T-helper 1 cell (primary cell): ENCODE results near the gene SMTNL2.
"Not testable (repeated sequence)": the region's sequence is repeated elsewhere in the genome, so short reads cannot be mapped to it uniquely, and the experiment has no call there.

Experiments
- DNase-seq, 5 donors: peaks; one replicate each; pipeline ENCODE4 v3.0.0-alpha.2; 2012 to 2020

SMTNL2 gene

DNA sequence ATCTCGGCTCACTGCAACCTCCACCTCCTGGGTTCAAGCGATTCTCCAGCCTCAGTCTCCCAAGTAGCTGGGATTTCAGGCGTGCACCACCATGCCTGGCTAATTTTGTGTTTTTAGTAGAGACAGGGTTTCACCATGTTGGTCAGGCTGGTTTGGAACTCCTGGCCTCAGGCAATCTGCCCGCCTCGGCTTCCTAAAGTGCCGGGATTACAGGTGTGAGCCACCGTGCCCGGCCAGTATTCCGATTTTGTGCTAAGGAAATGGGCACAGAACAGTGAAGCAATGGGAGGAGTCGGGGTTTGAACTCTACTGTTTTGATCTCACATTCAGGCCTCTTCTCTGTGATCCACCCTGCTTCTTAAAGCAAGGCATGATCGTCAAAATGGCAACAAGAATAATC lies 20.4 kb downstream of the SMTNL2 start:
- not testable (repeated sequence) for DNase-seq

DNA sequence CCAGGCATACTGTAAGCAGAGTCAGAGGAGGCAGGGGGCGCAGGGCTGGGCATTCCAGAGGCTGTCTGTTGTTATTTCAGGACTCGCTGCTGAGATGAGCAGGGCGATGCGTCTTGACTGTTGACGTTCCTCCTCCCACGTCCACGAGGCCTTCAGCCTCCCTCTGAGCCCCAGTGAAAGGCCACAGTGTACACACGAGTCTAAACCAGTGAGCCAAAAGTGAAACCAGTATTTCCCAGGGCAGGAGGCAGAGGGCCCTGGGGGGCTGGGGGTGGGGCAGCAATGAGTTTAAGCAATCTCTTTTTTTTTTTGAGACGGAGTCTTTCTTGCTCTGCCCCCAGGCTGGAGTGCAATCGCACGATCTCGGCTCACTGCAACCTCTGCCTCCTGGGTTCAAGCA lies 21.5 kb downstream of the SMTNL2 start:
- no peak for DNase-seq

DNA sequence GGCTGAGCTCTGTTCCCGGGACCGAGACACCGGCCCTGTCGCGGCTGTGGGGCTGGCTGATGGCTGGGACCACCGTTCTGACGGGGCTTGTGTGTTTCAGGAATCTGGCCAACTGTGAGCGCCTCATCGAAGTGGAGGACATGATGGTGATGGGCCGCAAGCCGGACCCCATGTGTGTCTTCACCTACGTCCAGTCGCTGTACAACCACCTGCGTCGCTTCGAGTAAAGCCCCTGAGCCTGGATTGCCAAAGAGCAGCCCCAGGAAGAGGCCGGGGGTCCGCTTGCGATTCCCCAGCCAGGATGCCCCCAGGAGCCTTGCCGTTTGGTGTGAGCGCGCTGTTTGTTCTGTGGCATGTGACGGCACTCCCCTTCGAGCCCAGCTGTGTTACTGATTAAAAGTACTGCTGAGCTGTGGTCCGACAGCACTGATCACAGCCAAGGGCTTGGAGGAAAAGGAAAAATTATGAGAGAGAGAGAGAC lies 23.0 kb downstream of the SMTNL2 start:
- DNase-seq, result no peak

DNA sequence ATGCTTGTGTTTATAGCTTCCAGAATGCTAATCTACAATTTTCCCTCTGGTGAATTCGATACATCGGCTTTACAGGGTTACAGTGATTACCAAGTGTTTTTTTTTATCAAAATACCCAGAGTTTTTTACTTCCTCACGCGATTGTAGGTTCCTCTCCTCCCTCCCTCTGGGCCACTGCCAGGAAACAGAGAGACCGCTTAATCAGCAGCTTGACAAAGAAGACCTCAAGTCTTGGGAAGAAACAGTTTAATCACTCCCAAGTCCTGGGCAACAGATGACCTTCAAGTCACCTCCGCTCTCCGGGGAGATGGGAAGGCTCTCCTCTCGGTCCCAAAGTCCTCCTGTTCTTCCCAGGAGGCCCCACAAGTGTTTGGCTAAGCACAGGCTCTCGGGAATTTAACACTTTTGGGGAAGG lies 23.5 kb downstream of the SMTNL2 start:
- no peak for DNase-seq

DNA sequence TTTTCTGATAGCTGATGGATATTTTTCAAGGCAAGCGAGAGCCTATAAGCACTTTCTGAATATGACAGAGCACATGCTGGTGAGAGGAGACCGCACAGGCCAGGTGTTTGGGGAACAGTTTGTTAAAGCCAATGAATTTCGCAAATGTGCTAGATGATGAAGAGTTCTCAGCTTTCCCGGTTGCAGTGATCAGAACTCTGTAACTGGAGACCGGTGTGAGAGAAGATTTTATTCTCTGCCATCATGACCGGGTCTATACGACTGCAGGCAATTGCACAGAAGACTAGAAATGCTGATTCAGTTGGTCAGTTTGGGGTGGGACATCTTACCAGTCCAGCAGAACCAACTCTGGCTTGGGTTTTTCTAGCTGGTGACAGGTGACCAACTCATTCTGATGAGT lies 25.4 kb downstream of the SMTNL2 start:
- no peak for DNase-seq

DNA sequence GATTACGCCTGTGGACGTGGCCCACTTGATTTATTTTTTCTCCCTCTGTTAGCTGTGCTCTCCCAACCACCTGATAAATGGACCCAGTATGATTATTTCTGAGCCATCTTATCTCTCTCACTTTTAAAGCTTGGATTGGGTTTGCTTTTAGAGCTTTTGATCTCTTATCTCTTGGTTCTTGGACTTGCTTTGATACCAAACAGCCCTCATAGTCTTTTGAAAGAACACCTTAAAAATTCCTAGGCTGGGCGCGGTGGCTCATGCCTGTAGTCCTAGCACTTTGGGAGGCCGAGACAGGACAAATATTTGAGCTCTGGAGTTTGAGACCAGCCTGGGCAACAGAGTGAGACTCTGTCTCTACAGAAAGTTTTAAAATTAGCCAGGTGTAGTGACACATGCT lies 25.8 kb downstream of the SMTNL2 start:
- no peak for DNase-seq

DNA sequence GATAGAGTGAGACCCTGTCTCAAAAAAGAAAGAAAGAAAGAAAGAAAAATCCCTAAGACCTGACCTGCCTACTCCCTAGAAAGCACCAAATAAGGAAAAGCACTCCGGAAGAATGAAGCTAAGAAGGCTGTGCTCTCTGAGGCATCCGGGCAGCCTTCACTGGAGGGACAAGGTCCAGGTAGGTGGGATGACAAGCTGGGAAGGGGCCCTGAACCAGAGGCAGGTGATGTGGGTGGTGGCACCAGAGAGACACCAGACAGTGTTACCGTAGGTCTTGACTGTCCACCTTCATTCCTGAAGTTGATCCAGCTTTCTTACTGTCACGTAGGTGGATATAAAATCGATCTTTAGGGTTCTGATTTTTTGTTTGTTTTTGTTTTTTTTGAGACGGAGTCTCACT lies 26.3 kb downstream of the SMTNL2 start:
- no peak for DNase-seq

DNA sequence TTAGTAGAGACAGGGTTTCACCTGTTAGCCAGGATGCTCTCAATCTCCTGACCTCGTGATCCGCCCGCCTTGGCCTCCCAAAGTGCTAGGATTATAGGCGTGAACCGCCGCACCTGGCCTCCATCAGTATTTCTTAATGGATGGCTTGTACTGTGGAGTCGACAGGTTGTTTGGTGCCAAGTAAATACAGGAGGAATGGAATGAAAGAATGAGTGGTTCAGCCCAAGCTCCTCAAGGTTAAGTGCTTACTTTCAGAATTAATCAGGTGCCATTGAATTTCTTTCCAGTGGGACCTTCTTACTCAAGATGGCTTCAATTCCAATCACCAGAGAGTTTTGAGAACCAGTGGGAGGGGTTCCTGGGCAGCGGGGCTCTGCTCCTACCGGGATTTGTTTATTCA lies 32.1 kb downstream of the SMTNL2 start:
- DNase-seq, result no peak

DNA sequence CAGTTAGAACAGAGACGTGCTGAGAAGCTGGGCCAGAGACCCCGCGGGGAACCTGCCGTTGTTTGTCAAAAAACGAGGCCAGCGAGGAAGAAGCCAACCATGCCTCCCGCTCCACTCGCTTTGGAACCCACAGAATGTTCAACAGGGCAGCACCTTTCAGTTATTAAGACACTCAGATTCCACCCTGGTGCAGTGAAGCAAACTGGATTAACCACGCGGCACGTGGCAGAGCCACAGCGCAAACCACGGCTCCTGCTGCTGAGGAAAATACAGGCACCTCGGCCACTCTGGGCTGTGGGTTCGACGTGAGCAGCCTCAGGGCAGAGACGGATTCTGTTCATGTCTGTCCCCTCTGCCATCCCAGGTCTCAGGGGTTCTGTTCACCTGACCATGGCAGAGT lies 32.8 kb downstream of the SMTNL2 start:
- DNase-seq, result no peak

DNA sequence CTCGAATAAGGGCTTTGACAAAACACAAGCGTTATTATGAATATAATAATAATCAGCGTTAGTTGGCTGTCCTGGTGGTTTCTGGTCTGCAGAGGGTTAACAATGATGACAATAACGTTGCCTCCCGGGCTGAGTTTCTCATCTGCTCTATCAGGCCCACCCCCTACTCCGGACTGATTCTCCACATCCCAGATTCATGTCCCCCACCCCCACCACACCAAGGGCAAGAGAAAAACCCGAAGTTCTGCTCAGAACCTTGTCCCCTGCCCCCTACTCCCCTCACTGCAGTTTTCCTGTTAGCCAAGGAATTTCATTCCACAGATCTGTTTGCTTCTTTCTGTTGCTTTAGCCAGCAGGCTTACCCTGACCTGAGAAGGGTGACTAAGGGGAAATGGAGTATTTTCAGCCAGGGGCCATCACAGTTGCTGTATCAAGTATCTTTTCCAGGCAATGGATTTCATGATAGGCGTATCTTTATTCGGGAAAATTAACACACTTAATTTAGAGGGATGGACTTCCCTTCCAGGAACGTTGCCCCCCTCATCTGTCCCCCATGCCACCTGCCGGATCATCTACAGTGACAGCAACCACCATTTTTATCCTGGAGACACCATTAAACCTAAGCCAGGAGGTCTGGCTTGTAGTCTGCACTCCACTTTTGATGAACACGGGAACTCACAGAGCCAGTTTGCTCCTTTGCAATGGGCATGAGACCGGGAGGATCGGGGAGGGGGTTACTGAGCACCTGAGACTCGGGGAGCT lies 33.4 kb downstream of the SMTNL2 start:
- no peak for DNase-seq

DNA sequence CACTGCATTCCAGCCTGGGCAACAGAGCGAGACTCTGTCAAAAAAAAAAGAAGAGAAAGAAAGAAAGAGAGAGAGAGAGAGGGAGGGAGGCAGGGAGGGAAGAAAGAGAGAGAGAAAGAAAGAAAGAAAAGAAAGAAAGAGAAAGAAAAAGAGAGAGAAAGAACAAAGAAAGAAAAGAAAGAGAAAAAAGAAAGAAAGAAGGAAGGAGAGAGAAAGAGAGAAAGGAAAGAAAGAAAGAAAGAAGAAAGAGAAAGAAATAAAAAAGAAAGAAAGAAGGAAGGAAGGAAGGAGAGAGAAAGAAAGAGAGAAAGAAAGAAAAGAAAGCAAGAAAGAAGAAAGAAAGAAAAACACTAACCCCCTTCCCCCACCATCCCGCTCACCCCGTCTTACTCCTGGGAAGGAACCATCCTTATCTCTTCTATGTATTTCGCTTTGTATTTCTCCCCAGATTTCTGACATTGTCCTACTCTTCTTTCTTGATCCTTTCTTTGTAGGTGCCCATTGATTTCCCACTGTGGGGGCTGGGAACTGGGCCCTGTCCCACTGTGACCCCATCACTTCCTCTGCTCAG lies 36.3 kb downstream of the SMTNL2 start:
- no peak for DNase-seq

DNA sequence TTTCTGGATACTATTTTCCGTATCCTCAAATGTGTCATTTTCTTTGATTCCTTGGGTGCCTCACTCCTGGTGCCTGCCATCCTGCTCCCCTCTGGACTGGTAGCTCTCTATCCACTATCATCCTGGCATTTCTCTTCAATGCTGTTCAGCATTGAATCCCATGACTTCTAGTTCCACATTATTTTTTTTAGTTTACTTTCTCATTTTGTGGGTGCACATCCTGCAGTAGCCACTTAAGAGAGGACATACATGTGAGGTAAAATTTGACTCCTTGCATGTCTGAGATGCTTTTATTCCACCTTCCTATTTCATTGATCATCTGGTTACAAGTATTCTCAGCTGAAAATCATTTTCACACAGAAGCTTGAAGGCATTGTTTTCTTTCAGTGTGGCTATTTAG lies 38.0 kb downstream of the SMTNL2 start:
- no peak for DNase-seq

DNA sequence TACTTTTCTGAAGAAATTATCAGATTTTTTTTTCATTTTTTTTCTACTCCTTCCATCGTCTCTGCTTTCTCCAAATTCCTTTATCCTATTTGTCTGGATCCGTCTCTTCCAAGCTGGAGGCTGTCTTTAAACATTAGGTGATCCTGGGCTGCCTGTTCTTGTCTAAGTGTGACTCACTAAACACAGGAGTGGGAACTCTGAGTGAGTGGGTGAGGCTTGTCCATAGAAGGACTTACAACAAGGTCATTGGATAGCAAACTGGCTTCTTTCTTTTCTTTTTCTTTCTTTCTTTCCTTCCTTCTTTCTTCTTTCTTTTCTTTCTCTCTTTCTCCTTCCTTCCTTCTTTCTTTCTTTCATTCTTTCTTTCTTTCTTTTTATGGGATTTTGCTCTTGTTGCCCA lies 38.9 kb downstream of the SMTNL2 start:
- DNase-seq, result no peak

DNA sequence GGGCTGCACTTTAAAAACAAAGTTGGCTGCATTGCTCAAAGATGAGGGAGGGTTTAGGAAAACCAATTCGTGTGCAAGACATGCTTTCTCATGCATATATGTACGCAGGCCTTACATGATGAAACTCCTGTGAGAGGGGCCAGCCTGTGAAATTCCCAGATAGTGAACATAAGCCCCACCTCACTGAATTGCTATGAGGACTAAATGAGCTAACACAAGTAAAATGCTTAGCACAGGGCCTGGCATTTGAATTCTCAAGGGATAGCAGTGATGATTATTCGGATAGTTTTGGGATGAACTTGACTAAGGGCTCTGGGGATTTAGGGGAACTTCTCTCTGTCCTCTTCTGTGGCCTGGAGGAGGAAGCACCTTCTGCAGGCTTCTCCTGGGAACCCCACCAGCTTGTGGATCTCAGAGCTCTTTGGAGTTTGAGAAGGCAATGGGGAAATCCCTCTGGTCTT lies 40.2 kb downstream of the SMTNL2 start:
- not testable (repeated sequence) for DNase-seq

DNA sequence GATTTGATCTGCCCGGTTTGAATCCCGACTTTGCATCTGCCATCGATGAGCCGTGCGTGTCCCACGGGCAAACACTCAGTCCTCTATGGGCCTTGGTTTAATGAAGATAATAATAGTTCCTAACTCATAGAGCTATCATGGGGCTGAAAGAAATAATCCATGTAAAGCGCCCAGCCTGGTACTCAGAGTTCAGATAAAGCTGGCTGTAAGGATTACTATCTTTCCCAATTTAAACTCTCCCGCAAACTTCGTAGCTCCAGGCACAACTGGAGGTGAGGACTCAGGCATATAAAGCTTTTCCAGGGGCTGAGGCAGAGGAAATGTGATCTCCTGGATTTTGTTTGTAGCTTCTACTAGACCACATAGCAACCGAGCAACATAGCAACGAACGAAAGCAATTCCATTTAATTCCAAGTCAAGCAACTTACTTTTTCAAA lies 40.9 kb downstream of the SMTNL2 start:
- DNase-seq, result no peak

DNA sequence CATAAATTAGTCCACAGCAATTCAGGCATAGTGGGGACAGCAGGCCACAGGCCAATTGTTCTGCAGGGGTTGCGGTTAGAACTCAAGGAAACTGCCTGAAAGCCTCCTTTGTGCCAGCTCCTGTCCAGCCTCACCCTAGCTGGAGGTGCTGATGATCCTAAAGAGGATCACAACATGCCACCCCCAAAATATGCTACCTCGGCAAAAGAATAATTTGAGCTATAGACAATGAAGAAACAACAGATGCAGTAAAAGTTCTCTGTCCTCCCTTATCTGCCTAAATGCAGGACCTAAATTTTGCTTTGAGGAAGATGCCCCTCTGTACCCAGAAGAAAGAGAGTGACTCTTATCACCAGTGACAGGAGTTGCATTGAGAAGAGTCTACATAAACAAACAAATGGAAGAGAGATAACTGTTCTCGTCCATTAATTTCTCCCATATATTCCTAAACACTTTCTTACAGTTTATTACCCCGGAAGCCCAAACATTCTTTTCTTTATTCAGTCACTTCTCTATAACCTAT lies 42.5 kb downstream of the SMTNL2 start:
- DNase-seq, result no peak

DNA sequence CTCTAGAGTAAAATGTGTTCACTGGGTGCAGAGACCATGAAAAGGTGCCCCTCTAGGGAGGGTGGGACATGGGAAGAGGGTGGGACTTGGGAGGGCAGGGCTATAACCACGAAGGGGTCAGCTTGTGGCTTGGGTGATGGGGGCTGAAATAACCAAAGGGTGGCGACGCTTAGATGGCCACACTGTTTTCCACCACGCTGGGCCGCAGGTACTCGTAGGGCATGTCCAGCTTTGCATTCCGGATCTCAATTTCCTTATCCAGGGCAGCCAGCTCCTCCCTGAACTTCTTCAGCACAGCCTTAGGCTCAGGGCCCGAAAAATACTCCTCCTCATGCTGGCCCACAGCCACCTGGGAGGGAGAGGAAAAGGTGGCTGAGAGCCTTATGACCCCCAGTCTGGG lies 47.1 kb downstream of the SMTNL2 start:
- DNase-seq, result no peak

DNA sequence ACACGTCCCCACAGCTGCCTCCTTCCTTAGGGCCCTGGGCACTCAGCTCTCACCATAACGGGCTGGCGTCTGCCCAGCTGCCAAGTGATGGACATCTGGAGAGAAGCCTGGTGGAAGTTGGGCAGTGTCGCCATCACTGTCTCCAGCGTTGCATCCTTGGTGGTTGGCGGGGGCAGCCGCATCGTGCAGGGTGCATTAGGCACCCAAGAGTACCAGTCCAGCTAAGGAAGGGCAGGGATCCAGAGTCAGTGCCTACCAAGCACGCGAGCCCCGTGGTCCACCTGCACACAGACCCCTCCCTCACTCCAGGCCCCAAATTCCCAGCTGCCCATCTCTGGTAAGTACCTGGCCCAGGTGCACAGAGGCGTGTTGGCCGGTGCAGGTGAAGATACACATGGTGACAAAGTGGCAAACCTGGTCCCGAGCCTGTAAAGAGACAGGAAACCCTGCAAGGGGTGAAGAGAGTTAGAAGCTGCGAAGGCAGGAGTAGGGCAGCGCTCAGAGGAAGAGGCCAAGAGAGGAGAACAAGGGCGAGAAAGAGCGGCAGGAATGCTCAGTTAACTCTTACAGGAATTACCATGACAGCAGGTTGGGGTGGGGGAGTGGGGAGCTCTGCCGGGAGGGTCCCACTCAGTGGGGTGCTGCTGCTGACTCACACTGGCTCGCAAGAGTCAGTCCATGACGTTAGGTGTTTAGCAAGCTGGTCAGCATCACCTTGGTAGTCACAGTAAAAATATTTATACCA lies 47.7 kb downstream of the SMTNL2 start:
- DNase-seq, result no peak

DNA sequence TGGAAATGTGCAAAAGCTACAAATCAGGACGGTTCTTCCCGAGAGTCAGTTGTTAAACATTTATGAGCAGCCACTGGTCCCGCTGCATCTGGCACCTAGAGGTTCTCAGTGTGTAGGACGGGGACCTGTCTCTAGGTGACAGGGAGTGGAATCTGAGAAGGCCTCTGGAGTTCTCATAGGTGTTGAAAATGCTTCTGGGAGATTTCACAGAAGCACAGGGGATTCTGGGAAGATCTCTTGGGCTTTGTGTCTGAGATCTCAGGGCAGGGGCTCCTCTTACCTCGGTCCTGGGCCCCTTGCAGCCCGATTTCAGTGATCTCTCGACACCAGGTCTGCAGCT lies 48.2 kb downstream of the SMTNL2 start:
- DNase-seq, result no peak

DNA sequence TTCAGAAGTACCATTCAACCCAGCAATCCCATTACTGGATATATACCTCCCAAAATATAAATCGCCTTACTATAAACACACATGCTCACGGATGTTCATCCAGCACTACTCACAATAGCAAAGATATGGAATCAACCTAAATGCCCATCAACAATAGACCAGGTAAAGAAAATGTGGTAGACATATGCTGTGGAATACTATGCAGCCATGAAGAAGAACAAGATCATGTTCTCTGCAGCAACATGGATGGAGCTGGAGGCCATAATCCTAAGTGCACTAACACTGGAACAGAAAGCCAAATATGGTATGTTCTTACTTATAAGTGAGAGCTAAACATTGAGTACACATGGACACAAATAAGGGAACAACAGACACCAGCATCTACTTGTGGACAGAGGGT lies 49.3 kb downstream of the SMTNL2 start:
- no peak for DNase-seq

DNA sequence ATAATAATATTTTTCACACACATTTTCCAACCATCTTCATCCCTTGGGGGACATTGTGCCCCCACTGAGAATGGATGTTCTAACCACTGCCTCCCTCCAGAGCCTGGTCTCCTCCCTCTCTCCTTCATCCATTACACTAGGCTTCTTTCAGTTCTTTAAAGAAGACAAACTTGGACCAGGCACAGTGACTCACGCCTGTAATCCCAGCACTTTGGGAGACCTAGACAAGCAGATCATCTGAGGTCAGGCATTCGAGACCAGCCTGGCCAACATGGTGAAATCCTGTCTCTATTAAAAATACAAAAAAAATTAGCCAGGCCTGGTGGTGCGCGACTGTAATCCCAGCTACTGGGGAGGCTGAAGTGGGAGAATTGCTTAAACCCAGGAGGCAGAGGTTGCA lies 50.6 kb downstream of the SMTNL2 start:
- DNase-seq, result no peak

DNA sequence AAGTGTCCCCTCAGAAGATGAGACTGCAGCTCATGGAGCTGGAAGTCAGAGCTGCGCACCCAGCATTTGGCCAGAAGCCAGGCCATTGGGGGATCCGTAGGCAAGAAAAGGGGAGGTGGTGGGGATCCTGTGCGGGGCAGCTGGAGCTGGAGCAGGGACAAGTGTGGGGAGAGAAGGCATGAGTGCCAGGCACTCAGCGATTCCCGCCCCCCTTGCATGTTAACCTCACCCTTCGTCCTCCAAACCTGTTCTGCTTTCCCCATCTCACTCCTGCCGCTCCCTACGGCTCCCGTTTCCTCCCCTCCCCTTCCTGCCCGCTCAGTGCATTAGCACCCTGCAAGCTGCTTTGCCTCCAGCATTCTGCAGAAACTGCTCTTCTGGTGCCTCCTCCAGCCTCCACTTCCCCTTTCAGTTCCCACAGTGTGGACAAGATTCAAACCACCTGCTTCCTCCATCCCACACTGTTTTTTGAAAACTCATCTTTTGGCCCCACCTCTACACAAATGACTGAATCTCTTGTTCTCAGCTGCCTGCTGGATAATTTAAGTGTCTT lies 51.6 kb downstream of the SMTNL2 start:
- DNase-seq, result no peak

DNA sequence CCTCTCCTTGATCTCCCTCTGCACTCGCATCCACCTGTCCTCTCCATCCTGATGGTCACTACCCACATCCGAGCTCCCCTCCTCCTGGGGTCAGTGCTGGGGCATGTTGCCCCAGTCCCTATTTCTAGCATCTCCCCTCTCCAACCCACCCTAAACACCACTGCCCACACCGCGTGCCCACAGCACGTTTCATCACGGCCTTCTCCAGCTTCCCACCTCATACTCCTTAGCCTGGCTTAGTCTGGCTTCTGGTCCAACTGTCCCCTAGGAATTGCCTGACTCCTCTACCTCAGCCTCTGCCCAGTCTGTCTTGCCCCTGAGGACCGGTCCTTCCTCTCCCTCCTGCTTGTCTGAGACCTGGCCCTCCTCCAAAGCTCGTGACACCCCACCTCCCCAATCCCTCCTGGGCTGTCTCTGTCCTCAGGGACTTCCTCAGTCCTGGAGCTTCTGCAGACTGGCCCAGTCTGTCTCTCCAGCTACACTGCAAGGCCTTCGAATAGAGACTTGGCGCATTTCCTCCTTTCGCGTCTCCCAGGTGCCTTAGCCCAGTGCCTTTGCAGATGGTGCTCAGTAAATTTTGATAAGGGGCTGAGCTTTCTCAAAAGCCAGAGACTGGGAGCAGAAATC lies 52.3 kb downstream of the SMTNL2 start:
- DNase-seq, result no peak
